Fibroblast of peridontal ligament (primary cell): Measurements from ENCODE around the gene PIEZO1.
A peak's percentile ranks its signal among the peaks of the same experiment; 100 is the strongest.

Experiments
- DNase-seq: peaks from one replicate; pipeline ENCODE4 v3.0.0-alpha.2; 2010; ENCODE audit errors: extremely low read depth

The PIEZO1 gene

GRCh38 chr16:88691924-88692560, 93.0 kb downstream of the PIEZO1 start:
- no peak for DNase-seq

GRCh38 chr16:88691129-88691813, 93.7 kb downstream of the PIEZO1 start:
- DNase-seq: no peak

GRCh38 chr16:88690341-88691128, 94.5 kb downstream of the PIEZO1 start:
- DNase-seq: no peak

- DNase-seq: no peak
These were observed 96.8 kb downstream of the PIEZO1 start for GRCh38 chr16:88688013-88688778.

- DNase-seq: no peak
These were observed 97.4 kb downstream of the PIEZO1 start for GRCh38 chr16:88687676-88688012.

- no peak for DNase-seq
These were observed 97.8 kb downstream of the PIEZO1 start for GRCh38 chr16:88687254-88687576.

- DNase-seq: no peak
These were observed 98.4 kb downstream of the PIEZO1 start, which contains the start of gene SNAI3 for GRCh38 chr16:88686439-88687253. Gene SNAI3, minus strand, starts transcription at chr16:88686507. Its CDS starts 101 bp downstream, at chr16:88686406.

GRCh38 chr16:88686062-88686438, 99.0 kb downstream of the PIEZO1 start:
- DNase-seq: no peak

- peak; percentile 68 for DNase-seq
These were observed 99.6 kb downstream of the PIEZO1 start for GRCh38 chr16:88685156-88686061.

GRCh38 chr16:88684569-88685155, 100.4 kb downstream of the PIEZO1 start:
- no peak for DNase-seq

GRCh38 chr16:88681709-88682451, 103.1 kb downstream of the PIEZO1 start:
- DNase-seq: no peak

GRCh38 chr16:88681084-88681680, 103.8 kb downstream of the PIEZO1 start:
- DNase-seq: no peak

GRCh38 chr16:88680554-88681083, 104.4 kb downstream of the PIEZO1 start:
- DNase-seq: no peak

GRCh38 chr16:88678224-88678979, 106.6 kb downstream of the PIEZO1 start:
- no peak for DNase-seq

GRCh38 chr16:88677721-88678120, 107.3 kb downstream of the PIEZO1 start:
- no peak for DNase-seq

- no peak for DNase-seq
These were observed 108.3 kb downstream of the PIEZO1 start for GRCh38 chr16:88676502-88677242.
